GM19239 (cell line): ENCODE data around the gene TTC33.
A peak's percentile ranks its signal among the peaks of the same experiment; 100 is the strongest.
"Not testable (repeated sequence)": the region's sequence is repeated elsewhere in the genome, so short reads cannot be mapped to it uniquely, and the experiment has no call there.

Experiments used
- DNase-seq: peaks from one replicate; pipeline ENCODE4 v3.0.0; 2011; ENCODE audit warnings: low spot score; ENCODE audit not compliant: insufficient read length
- FAIRE-seq: peaks from 2 replicates; lab custom pipeline; 2011; peaks lifted over from hg19 to GRCh38; lab: Jason Lieb, UNC

Gene TTC33, protein sequence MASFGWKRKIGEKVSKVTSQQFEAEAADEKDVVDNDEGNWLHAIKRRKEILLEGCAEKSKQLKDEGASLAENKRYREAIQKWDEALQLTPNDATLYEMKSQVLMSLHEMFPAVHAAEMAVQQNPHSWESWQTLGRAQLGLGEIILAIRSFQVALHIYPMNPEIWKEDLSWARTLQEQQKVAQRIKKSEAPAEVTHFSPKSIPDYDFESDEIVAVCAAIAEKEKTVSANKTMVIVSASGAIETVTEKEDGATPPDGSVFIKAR

DNA sequence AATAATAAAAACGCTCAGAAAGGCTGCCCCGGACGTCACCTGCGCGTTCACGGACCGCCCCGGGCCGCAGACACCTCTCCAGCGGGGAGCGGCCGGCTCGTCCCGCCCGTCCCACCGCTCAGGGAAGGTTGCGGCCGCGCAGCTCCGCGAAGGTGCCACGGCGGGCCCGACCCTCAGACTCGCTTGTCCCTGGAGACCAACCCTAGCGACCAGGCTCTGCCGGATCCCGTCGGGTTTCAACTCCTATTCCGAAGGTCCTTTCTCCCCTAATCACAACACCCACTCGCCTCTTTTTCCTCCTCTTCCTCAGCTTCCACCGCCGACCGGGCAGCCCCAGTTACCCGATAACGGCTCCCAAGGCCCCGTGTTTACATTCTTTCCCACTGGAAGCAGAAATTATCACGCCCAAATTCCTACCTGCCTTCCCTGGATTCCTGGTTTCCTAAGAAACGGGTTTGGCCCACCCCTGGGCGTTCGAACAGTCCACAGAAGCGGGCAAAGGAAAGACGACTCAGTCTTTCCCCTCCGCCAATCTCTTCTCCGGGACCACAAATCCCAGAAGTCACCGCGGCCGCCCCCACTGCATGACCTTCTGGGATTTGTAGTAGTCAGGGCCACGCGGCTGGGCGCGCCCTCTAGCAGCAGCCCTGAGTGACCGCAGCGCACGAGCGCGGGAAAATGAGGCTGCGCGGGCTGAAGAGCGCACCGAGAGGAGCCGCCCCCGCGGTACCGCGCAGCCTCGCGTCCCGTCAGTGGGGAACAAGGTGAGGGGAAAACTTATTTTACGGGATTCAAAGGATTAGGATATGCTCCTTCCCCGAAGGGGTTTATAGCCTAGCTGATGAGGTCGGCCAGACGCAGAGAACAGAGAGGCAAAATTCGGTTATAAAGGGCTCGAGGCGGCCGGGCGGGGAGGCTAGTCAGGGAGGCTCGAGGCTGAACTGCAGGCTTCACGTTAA lies at the start of gene TTC33:
Gene TTC33, minus strand, starts transcription at position 555 of the 959 bp plus-strand sequence. CDS start 8,943 bp downstream, outside the sequence.
- FAIRE-seq = peak; percentile 97

DNA sequence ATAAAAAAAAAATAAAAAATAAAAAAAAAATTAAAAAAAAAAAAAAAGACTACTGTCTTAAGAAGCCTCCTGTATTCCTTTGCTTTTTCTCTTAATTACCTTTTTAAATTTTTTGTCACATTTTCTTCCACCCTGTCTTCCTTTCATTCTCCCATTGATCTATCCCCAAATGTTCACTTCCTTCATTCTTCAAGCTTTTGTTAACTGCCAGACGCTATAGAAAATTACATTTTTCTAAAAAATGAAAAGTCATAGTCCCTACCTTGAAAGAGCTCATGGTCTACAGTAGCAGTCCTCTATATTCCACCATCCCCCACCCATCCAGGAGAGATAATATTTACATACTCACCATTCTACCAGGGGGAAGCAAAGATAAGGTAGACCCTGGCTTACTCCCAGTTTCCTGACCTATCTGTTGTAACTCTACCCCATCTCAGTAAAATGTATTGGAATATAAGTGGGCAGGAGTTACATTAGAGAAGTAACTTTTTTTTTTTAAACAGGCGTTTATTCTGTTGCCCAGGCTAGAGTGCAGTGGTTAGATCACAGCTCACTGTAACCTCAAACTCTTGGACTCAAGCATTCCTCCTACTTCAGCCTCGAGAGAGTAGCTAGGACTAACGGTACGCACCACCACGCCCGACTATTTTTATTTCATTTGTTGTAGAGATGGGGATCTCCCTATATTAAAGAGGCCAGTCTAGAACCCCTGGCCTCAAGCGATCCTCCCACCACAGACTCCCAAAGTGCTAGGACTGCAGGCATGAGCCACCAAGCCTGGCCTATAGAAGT lies 46.2 kb upstream of the TTC33 start:
- FAIRE-seq = no peak
- no peak for DNase-seq

More for the DNA sequence above, at the start of gene TTC33:
- peak; percentile 86 for DNase-seq

DNA sequence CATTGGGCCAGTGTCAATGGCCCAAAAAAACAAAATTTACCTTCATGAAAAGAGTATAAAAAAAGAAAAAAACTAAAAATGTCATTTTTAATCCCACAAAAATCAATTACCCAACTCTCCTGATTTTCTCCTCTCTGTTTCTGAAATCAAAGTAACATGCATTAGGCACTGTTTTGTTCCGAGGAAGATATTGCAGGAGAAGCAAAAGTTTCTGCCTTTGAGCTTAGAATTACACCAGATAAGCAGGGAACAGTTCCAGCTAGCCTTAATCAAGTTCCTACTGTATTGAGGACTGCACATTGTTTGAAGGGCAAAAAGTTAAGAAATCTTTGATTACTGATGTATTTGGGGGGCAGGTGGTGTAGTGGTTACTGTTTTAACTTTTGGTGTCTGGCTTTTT lies 43.5 kb upstream of the TTC33 start:
- no peak for FAIRE-seq
- DNase-seq = no peak

DNA sequence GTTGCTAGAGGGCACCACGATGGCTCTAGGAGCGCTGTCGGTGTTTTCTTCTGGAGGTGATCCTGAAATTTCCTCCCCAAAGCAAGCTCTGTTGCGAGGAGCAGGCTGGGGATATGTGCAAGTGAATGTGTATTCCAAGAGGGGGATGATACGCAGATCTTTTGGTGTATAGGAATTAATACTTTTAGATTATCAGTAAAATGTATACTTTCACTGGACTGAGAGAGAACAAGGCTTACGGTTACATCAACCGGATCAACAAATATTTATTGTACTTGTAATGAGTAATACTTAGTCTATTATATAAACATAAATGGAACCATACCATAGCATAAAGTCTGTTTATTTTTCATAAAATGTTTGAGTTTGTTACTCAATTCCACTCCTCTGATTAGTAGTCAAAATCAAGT lies 43.0 kb upstream of the TTC33 start:
- FAIRE-seq = no peak
- DNase-seq = no peak

DNA sequence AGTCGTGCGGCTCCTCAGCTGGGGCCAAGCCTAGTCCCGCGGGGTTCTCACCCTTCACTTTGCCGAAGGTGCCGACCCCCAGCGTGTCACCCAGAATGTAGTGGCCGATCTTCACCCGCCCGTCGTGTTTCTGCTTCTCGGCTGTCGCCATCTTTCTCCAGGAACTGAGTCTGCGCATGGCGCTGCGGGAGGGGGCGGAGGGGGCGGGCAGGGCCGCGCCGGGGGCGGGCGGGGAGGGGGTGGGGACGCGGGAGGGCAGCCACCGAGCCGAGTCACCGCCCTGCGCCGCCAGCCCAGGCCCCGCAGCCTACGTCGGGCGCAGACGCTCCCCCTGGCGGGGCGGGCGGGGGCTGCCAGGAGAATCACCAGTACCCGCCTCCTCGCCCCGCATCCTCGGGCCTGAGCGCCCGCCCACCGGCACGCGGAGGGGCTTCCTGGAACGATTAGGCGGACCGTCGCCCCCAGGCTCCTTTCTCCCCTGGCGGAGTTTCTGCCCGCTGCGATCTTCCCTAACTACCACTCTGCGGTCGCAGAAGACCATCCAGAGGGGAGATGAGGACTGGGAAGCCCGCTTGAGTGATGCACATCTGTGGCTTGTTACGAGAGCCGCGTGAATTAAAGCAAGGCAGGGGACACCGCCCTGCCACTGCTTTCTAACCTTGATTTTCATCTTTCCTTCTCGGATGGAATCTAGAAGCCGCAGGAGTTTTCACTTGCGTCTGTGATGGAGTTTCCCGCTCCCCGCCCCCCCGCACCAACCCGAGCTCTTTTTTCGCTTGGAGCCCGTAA lies 42.4 kb upstream of the TTC33 start, which contains the start of gene PRKAA1:
Gene PRKAA1, minus strand, starts transcription at position 363 of the 789 bp plus-strand sequence. Its CDS starts 185 bp downstream, at position 178.
- DNase-seq (peak; percentile 93), FAIRE-seq (peak; percentile 73)

DNA sequence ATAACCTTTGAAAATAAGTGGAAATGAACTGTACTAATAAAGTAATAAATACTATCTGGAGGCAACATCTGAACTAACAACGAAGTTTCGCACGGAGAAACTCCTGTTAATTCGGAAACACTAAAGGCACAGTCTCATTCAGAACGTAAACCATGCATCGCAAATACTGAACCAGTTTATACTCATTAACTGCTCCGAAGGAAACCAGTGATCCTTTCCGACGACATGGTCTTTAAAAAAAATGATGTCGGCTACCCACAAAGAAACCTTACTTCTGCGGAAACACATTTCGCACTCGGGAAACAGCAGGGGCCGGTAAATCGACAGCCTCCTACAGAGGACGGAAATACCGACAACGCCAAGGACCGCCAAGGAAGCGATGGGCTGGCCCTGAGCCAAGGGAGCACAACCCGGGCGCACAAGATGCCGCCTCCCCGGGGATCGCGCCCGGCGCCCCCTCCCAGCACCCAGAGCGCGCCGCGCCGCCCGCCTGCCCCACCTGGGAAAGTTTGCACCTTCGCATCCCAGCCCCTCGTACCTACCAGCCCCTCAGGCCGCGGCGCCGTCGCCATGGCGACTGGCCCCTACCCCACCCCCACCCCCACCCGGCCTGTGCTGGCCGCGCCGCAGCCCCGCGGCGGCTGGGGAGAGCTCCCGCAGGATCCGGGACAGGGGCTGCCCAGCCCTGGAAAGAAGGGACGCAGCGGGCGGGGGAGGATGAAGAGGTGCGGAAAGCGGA lies 41.7 kb upstream of the TTC33 start:
- FAIRE-seq (peak; percentile 66), DNase-seq (peak; percentile 44)

DNA sequence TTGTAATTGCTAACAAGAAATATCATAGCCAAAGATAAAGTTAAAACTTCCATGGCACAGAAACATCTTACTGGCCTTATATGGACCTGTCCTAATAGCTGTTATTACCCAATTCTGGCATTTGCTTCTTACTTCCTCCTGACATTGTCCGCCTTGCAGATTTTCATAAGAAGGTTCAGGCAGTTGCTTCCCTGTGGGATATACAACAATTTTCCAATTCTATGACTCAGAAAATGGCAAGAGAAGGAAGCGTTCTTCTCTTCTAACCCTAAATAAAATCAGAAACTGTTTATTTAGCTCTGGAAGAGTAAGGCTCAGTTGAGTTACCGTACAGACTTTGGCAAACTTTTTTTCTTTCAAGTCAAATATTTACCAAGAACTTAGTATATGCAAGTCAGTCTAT lies 40.7 kb upstream of the TTC33 start:
- DNase-seq (no peak), FAIRE-seq (no peak)

DNA sequence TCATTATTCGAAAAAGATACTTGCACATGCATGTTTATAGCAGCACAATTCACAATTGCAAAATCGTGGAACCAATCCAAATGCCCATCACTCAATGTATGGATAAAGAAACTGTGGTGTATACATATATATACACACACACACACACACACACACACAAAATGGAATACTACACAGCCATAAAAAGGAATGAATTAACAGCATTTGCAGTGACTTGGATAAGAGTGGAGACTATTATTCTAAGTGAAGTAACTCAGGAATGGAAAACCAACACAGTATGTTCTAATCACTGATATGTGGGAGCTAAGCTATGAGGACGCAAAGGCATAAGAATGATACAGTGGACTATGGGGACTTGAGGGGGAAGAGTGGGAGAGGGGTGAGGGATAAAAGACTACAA lies 39.1 kb upstream of the TTC33 start:
- FAIRE-seq, DNase-seq: not testable (repeated sequence)

DNA sequence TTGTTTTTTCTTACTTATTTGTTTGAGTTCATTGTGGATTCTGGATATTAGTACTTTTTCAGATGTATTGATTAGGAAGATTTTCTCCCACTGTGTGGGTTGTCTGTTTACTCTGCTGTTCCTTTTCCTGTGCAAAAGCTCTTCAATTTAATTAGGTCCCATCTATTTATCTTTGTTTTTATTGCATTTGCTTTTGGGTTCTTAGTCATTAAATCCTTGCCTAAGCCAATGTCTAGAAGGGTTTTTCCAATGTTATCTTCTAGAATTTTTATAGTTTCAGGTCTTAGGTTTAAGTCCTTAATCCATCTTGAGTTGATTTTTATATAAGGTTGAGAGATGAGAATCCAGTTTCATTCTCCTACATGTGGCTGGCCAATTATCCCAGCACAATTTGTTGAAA lies 38.6 kb upstream of the TTC33 start:
- not testable (repeated sequence) for FAIRE-seq, DNase-seq

DNA sequence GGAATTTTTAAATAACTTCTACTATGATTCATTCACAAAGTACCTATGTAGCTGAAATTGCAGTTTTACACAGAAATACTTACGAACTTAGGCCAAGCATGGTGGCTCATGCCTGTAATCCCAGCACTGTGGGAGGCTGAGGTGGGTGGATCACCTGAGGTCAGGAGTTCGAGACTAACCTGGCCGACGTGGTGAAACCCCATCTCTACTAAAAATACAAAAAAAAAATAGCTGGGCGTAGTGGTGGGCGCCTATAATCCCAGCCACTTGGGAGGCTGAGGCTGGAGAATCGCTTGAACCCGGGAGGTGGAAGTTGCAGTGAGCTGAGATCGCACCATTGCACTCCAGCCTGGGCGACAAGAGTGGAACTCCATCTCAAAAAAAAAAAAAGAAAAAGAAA lies 36.9 kb upstream of the TTC33 start:
- DNase-seq, FAIRE-seq: not testable (repeated sequence)

DNA sequence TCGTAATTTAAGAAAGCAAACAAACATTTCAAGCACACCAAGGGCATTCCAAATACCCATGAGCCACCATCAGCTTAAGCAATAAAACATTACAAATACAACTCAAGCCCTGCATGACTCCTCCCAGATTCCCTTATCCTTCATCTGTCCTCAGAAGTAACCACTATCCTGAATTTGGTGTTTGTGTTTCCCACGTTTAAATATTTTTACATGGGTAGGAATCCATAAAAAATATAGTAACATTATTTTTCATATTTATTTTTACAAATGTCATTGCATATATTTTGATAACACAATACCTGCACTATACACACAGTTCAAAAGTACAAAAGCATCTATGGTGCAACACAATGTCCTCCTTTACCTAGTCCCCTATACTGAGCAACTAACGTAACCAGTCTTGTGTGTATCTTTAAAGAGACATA lies 36.0 kb upstream of the TTC33 start:
- no peak for DNase-seq
- FAIRE-seq = no peak

DNA sequence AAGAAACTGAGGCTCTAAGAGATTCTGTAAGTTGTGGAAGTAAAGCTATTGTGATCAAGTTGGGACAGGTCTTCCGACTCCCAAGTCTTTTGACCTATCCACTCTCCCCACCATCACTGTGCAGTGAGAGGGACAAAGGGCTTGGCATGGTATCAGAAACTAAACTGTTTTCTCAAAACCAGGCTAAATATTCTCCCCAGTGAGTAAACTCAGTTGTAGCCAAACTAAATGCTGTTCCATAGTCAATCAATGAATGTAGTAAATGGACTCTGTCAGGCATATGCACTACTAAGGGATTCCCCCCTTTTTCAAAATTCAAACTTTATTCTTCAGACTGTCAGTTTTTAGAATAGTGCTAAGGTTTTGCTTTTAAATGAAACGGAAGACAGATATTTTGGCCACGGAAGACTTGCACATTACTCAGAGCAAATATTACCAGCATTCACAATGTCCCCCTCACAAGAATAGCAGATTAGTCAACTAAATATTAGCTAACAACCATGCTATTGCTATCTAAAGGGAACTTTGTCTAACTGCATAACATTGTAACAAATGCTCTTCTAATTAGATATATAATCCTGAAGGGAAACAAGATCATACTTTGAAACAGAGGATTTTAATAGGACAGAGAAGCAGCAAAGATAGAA lies 35.3 kb upstream of the TTC33 start:
- no peak for FAIRE-seq

DNA sequence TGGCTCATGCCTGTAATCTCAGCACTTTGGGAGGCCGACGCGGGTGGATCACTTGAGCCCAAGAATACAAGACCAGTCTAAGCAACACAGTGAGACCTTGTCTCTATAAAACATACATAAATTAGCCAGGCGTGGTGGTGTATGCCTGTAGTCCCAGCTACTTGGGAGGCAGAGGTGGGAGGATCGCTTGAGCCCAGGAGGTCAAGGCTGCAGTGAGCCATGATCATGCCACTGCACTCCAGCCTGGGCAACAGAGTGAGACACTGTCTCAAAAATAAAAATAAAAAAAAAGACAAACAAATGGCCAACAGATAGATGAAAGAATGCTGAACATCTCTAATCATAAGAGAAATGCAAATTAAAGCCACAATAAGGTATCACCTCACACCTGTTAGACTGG lies 33.2 kb upstream of the TTC33 start:
- DNase-seq, FAIRE-seq: not testable (repeated sequence)

More for the DNA sequence above, 35.3 kb upstream of the TTC33 start:
- DNase-seq = no peak

DNA sequence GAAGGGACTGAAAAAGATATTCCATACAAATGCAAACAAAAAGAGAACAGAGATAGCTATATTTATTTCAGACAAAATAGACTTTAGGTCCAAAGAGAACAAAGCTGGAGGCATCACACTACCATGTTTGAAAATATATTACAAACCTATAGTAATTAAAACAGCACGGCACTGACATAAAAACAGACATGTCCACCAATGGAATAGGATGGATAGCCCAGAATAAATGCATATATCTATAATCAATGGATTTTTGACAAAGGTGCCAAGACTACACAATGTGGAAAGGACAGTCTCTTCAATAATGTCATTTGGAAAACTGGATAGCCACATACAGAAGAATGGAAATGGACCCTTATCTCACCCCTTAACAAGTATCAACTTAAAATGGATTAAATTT lies 32.2 kb upstream of the TTC33 start:
- DNase-seq (no peak), FAIRE-seq (no peak)

DNA sequence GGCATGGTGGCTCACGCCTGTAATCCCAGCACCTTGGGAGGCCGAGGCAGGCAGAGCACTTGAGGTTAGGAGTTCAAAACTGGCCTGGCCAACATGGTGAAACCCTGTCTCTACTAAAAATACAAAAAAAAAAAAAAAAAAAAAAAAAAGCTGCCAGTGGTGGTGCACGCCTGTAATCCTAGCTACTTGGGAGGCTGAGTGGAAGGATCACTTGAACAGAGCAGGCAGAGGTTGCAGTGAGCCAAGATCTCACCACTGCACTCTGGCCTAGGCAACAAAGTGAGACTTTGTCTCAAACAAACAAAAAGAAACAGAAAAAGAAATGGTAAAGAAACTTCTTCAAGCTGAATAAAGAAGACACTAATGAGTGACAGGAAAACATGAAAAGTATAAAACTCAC lies 30.9 kb upstream of the TTC33 start:
- not testable (repeated sequence) for FAIRE-seq, DNase-seq

DNA sequence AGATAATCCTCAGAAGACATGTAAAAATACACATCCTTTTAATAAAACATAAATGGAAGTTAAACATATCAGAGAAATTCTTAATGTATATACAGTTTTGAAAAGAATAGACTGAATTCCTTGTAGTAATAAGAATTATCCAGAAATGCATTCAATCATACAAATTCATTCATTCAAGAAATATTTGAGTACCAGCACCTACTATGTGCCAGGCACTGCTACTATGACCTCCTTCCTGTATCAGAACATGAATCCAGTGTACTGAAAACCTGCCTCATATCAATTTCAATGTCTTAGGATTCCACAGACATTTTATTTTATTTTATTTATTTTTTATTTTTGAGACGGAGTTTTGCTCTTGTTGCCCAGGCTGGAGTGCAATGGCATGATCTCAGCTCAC lies 29.2 kb upstream of the TTC33 start:
- DNase-seq = no peak
- FAIRE-seq = no peak

DNA sequence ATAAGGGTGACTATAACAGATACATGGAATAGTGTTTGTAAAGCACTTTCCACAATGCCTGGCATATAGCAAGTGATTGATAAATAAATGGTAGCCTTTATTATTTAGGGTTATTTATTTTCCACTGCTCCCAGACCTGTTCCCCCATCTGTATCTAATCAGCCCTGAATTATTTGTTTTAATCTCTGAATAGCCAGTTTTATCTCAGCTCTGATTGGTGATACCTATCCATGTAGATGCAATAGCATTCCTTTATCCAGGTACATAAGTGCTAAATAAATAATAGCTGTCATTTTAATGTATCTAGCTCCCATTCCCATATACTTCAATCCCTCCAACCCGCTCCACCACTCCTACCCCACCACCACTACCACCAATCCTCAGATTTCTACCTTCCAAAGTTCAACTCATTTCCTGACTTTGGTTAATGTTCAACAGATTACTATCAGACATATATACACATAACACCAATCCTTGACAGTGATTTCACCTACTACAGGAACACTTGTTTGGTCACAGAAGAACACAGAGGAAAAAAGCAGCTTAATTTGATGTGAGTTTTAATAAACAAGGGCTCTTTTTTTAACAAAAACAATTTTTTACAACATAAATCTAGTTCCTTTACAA lies 28.4 kb upstream of the TTC33 start:
- FAIRE-seq (no peak), DNase-seq (no peak)
